ENCODE measurements around the gene ZNF837. TPM values are rescaled to one million over a fixed set of nuclear protein-coding genes. Genes with fewer than 3 reads are reported as not detected.

Gene ZNF837
- total and polyA plus RNA-seq, 2 of the 4 experiments (the other 2 are of a cell fraction): 0.54 to 1.2 TPM

DNA sequence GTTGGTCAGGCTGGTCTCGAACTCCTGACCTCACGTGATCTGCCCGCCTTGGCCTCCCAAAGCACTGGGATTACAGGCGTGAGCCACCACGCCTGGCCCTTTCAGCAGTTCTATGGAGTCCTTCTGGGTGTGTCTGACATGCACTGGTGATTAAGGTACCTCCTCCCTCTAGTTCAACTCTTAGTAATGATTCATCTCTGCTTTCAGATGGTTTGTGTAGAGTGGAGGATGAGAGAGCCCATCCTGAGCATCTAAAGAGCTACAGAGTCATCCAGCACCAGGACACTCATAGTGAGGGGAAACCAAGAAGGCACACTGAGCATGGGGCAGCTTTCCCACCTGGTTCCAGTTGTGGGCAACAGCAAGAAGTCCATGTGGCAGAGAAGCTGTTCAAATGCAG lies 35.8 kb upstream of the ZNF837 start:
- Histone ChIP-seq H2BK20ac (ENCODE audit: low read depth, low read length) (no peak overlapping the region), H3K36me3 (ENCODE audit: control insufficient read depth, insufficient read depth, low read length) (peaks cover 49% of the 10 kb centered on the region), H3K79me1 (ENCODE audit: low read depth in 1 of 2, low read length in 2 of 2) (peaks cover 23 to 32% of the 10 kb centered on the region in 2 experiments), H3K27ac (ENCODE audit: insufficient read depth, low read length) (no peak overlapping the region), H3K56ac (ENCODE audit: extremely low read depth, insufficient read depth, low read length) (no peak overlapping the region), H2BK120ac (ENCODE audit: low read depth, low read length) (no peak overlapping the region), H3K23ac (ENCODE audit: low read depth, low read length) (no peak overlapping the region), H2AK5ac (ENCODE audit: low read depth, low read length) (no peak overlapping the region), H3K4me2 (ENCODE audit: low read depth, low read length) (no peak overlapping the region), H3K9ac (ENCODE audit: low read depth, low read length) (no peak overlapping the region), H4K20me1 (ENCODE audit: insufficient read depth, low read length) (no peaks in the 10 kb centered on the region), H3K9me1 (ENCODE audit: insufficient read depth, low read length) (no peaks in the 10 kb centered on the region), H3K18ac (ENCODE audit: low read depth, low read length) (no peak overlapping the region), H2BK15ac (ENCODE audit: low read depth, low read length) (no peak overlapping the region), H4K8ac (ENCODE audit: low read depth in 2 of 2, low read length in 2 of 2) (no peak overlapping the region), H2BK5ac (ENCODE audit: low read depth, low read length, poor library complexity, severe bottlenecking) (no peak overlapping the region), H2AFZ (replicated peaks; ENCODE audit: low read length, poor library complexity) (no peak overlapping the region), H3K9me3 (ENCODE audit: control insufficient read depth, insufficient read depth, low read length) (peaks cover 22% of the 10 kb centered on the region), H3K14ac (replicated peaks; ENCODE audit: low read depth, low read length) (no peak overlapping the region), H3K4me3 (ENCODE audit: insufficient read depth, low read depth, low read length) (no peak overlapping the region), H3K27me3 (ENCODE audit: control insufficient read depth, insufficient read depth, low read length) (no peaks in the 10 kb centered on the region), H3K4ac (ENCODE audit: low read depth, low read length) (no peak overlapping the region), H3K4me1 (ENCODE audit: control insufficient read depth, insufficient read depth, low read length) (no peaks in the 10 kb centered on the region), H4K91ac (ENCODE audit: insufficient read depth, low read depth, low read length) (no peak overlapping the region), H4K5ac (ENCODE audit: low read depth, low read length) (no peak overlapping the region), H2AK9ac (replicated peaks; ENCODE audit: low read depth, low read length, poor library complexity) (no peak overlapping the region)
- no peak for DNase-seq
- 96% methylated on average over 5 of the region's 5 CpGs; no CpG with 5 or more reads in 1 of the 2 experiments for WGBS, 2 experiments (ENCODE audit: extremely low coverage in 2 of 2, insufficient read length in 1 of 2)
- no TSS peak for BruUV-seq (replicated peaks)
- in situ Hi-C loops (cut with MboI; ENCODE audit: low sequenced_read_pairs) (no loop called here), dilution Hi-C loops (cut with HindIII; ENCODE audit: low sequenced_read_pairs, unreplicated experiment) (no loop called here), intact Hi-C loops (cut with micrococcal nuclease) (no loop called here)
- ATAC-seq (ENCODE audit: low read depth): peak; percentile 27; the same call in 1 of the 2 replicates
- ChIA-PET CTCF (no interaction called here), POLR2A (ENCODE audit: unreplicated experiment) (no interaction called here)
- TF ChIP-seq RCOR1 (IDR thresholded peaks at IDR 0.05; ENCODE audit: insufficient replicate concordance, low read length): no peak
- no peak for TF ChIP-seq MAZ (IDR thresholded peaks at IDR 0.05; ENCODE audit: borderline replicate concordance, low read depth, low read length)
- no peak for TF ChIP-seq CEBPB (IDR thresholded peaks at IDR 0.05; ENCODE audit: low read depth, low read length)
- no peak for TF ChIP-seq FOS (IDR thresholded peaks at IDR 0.05; ENCODE audit: low read depth, low read length)

All from IMR-90 (cell line).